Esophagus (tissue), 2 donors: Measurements from ENCODE around the gene NPTX2. TPM values are rescaled to one million over a fixed set of nuclear protein-coding genes. Genes with fewer than 3 reads are reported as not detected.

Experiments
- H3K27ac ChIP-seq, 2 donors: one replicate each; pipeline ENCODE4 v1.5.1; 2013; ENCODE audit warnings: low read depth in 2 of 2, mild to moderate bottlenecking in 2 of 2, inconsistent platforms in 1 of 2, low read length in 1 of 2, moderate library complexity in 1 of 2
- H3K27me3 ChIP-seq, 2 donors: one replicate each; pipeline ENCODE4 v1.6.1; 2013; ENCODE audit warnings: low read length in 2 of 2, control low read depth in 1 of 2, mild to moderate bottlenecking in 1 of 2; ENCODE audit not compliant: insufficient read depth in 2 of 2, control insufficient read depth in 1 of 2
- H3K36me3 ChIP-seq, 2 donors: one replicate each; pipeline ENCODE4 v1.6.1; 2013; ENCODE audit warnings: low read length in 1 of 2; ENCODE audit not compliant: control insufficient read depth in 2 of 2, insufficient read depth in 2 of 2
- H3K4me1 ChIP-seq, 2 donors: one replicate each; pipeline ENCODE4 v1.6.1; 2013; ENCODE audit warnings: low read length in 1 of 2; ENCODE audit not compliant: control insufficient read depth in 2 of 2, insufficient read depth in 2 of 2
- H3K4me3 ChIP-seq, 2 donors: one replicate each; pipeline ENCODE4 v1.5.1; 2013; ENCODE audit warnings: low read length in 2 of 2, mild to moderate bottlenecking in 2 of 2, low read depth in 1 of 2, moderate library complexity in 1 of 2
- H3K9me3 ChIP-seq, 2 donors: one replicate each; pipeline ENCODE4 v1.6.1; 2013; ENCODE audit warnings: mild to moderate bottlenecking in 2 of 2, low read depth in 1 of 2, low read length in 1 of 2, moderate library complexity in 1 of 2; ENCODE audit not compliant: control insufficient read depth in 2 of 2, insufficient read depth in 1 of 2
- WGBS, 2 donors: extraction: QIAGEN DNeasy Blood & Tissue Kit; methylation state at CpG; one replicate each; pipeline ENCODE4 v1.1.7; 2013; 5-methylcytosine and 5-hydroxymethylcytosine counted together
- polyA plus RNA-seq, 2 donors: library from polyadenylated mRNA; stranded (reverse); fragments of 200-250 nt; gene quantifications; one replicate each; pipeline ENCODE4 v1.2.3, GENCODE V29; 2013
- donor health status: healthy with polysubstance abuse.
- donor health status: Bipolar disorder and iron deficiency.

Gene NPTX2
- polyA plus RNA-seq, 2 donors: 0.55 to 1.6 TPM

GRCh38 chr7:98584830-98585229 is 32.3 kb upstream of the NPTX2 start:
- Histone ChIP-seq H3K4me3 (no peak overlapping the region), H3K27me3 (no peaks in the 10 kb centered on the region), H3K27ac (no peak overlapping the region), H3K4me1 (no peaks in the 10 kb centered on the region), H3K9me3 (no peaks in the 10 kb centered on the region), H3K36me3 (no peaks in the 10 kb centered on the region)

- no peaks in the 10 kb centered on the region for H3K36me3 ChIP-seq
- no peaks in the 10 kb centered on the region for H3K4me1 ChIP-seq
- H3K27me3 ChIP-seq: no peaks in the 10 kb centered on the region
- no peaks in the 10 kb centered on the region for H3K9me3 ChIP-seq
- H3K4me3 ChIP-seq: no peak overlapping the region
- H3K27ac ChIP-seq: no peak overlapping the region
- 68 to 78% methylated on average over 7 of the region's 7 CpGs for WGBS, 2 donors
Observed at GRCh38 chr7:98591926-98592325, 25.2 kb upstream of the NPTX2 start.

DNA sequence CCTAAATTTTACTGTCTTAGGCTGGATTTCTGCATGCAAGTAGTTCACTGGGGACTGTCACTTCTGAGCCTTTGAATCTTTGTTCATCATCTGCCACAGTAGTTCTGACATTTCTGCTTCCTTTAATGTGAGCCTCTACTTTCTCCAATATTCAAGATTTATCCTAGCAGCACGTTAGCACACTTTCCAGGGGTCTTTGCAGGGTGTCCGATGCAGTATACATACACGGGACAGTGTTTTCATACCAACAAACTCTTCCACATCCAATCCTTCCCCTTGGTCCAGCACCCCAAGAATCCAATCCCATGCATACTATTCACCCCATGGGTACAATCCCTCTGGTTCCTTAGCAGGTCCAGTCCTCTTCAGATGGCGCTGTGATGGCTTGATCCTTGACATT is 22.7 kb upstream of the NPTX2 start:
- Histone ChIP-seq H3K9me3 (no peaks in the 10 kb centered on the region), H3K36me3 (no peaks in the 10 kb centered on the region), H3K4me1 (no peaks in the 10 kb centered on the region), H3K27me3 (no peaks in the 10 kb centered on the region), H3K4me3 (no peak overlapping the region), H3K27ac (no peak overlapping the region)
- WGBS, 2 donors: 71% methylated on average over 4 of the region's 4 CpGs

- H3K9me3 ChIP-seq: no peaks in the 10 kb centered on the region
- H3K27me3 ChIP-seq: no peaks in the 10 kb centered on the region
- WGBS, 2 donors: 64 to 67% methylated on average over 5 of the region's 5 CpGs
- no peaks in the 10 kb centered on the region for H3K36me3 ChIP-seq
- no peaks in the 10 kb centered on the region for H3K4me1 ChIP-seq
- H3K27ac ChIP-seq: no peak overlapping the region
- no peak overlapping the region for H3K4me3 ChIP-seq
Observed at GRCh38 chr7:98594787-98595186, 22.3 kb upstream of the NPTX2 start.

GRCh38 chr7:98598846-98599615 is 18.1 kb upstream of the NPTX2 start:
- Histone ChIP-seq H3K27me3 (no peaks in the 10 kb centered on the region), H3K9me3 (no peaks in the 10 kb centered on the region), H3K27ac (no peak overlapping the region), H3K36me3 (no peaks in the 10 kb centered on the region), H3K4me3 (no peak overlapping the region), H3K4me1 (no peaks in the 10 kb centered on the region)
- WGBS, 2 donors: 66 to 75% methylated on average over 6 of the region's 6 CpGs

GRCh38 chr7:98599886-98600285 is 17.2 kb upstream of the NPTX2 start:
- Histone ChIP-seq H3K27ac (no peak overlapping the region), H3K27me3 (no peaks in the 10 kb centered on the region), H3K4me1 (no peaks in the 10 kb centered on the region), H3K36me3 (no peaks in the 10 kb centered on the region), H3K9me3 (no peaks in the 10 kb centered on the region), H3K4me3 (no peak overlapping the region)
- 88 to 91% methylated on average over 6 of the region's 6 CpGs for WGBS, 2 donors

DNA sequence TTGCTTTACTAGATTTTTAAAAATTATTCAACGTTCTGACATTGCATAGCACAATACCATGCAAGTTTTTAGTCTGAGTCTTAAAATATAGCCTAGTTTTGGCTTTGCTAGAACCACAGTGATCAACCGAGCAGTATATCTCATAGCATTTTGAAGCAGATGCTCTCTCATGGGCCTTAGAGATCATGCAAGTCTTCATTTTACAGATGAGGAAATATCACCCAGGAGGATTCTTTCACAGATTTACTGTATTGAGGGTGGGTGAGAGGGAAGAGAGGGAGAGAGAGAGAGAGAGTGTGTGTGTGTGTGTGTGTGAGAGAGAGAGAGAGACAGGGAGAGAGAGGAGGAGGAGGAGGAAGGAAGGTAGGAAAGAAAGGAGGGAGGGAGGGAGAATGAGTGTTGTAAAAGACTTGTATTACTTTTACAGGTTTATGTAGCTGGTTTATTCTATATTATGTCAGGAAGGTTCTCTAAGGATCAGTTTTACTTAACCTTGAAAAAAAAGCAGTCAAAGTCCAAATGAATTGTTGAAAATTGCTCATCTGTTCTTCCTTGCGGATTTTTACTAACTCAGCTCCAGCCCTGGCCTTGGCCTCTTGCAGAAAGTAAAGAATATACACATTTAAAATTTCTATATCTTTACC is 14.2 kb upstream of the NPTX2 start:
- Histone ChIP-seq H3K36me3 (no peaks in the 10 kb centered on the region), H3K4me1 (no peaks in the 10 kb centered on the region), H3K9me3 (no peaks in the 10 kb centered on the region), H3K4me3 (no peak overlapping the region), H3K27ac (no peak overlapping the region), H3K27me3 (no peaks in the 10 kb centered on the region)
- WGBS, 2 donors: 61 to 62% methylated on average over 3 of the region's 3 CpGs

DNA sequence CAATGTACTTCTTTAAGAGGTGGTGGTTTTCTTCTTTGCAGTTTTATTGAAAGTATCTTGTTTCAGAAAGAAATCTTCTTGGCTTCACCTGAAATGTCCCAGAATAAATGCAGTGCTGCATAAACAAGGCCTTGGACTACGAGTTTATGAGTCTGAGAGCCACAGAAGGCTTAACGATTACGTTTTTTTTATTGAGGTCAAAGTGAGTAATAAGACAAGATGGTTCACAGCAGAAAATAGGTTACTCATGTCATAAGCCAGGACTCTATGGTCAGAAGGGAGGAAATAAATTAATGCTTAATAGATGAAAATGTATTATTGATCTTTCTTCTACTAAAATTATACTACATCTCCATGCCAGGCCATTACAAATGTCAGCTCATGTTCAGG is 13.7 kb upstream of the NPTX2 start:
- Histone ChIP-seq H3K4me3 (no peak overlapping the region), H3K36me3 (no peaks in the 10 kb centered on the region), H3K27me3 (no peaks in the 10 kb centered on the region), H3K27ac (no peak overlapping the region), H3K9me3 (no peaks in the 10 kb centered on the region), H3K4me1 (no peaks in the 10 kb centered on the region)
- WGBS, 2 donors: 59 to 68% methylated on average over 3 of the region's 3 CpGs

DNA sequence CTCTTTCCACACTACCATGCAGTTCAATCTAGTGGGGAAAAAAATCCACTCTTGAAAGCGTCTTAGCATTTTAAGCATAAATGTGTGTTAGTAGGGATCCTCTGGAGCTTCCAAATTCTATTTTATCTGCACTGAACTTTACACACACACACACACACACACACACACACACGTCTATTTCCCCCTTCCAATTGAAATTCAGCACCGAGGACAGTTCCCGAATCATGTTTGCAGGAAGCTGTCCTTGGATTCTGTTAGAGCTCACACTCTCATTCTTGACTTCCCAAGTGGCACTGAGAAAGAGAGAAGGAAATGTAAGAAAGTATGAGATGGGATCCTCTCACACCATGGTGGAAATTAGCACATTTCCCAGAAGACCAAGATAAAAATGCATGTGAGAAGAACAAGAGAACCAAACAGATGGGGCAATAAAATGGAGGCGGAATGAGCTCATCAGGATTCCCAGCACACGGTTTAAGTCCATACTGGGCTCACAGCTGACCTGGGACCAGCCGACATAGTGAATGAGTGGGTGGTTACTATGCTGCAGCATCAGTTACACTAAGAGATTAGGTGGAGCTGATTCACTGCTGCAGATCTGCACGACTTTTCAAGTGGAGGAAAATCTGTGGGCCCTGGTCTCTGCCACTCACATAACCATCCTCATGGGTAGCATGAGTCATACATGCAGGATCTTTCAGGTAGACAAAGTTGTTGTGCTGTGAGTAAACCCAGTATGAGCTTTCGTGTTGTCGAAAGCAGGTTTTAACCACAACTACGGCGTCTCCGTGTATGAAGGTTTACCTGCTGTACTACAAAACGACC is 3.3 kb upstream of the NPTX2 start:
- Histone ChIP-seq H3K27me3 (peaks cover 0 to 21% of the 10 kb centered on the region in 2 donors), H3K36me3 (no peaks in the 10 kb centered on the region), H3K27ac (no peak overlapping the region), H3K4me1 (peaks cover 3 to 4% of the 10 kb centered on the region in 2 donors), H3K9me3 (no peaks in the 10 kb centered on the region), H3K4me3 (no peak overlapping the region)
- 52 to 57% methylated on average over 14 of the region's 14 CpGs for WGBS, 2 donors
